GM12891 (cell line): ENCODE measurements around the gene NAA80.

Experiments
- PAX5 ChIP-seq: IDR thresholded peaks from 2 replicates; pipeline ENCODE4 v1.6.1; 2011; ENCODE audit warnings: low read length, moderate library complexity, mild to moderate bottlenecking; ENCODE audit not compliant: insufficient read depth, severe bottlenecking
- POLR2A ChIP-seq: IDR thresholded peaks from 2 replicates; pipeline ENCODE4 v1.6.1; 2011; ENCODE audit warnings: low read depth, low read length, control low read depth
- POLR2AphosphoS5 ChIP-seq: IDR thresholded peaks from 2 replicates; pipeline ENCODE4 v1.6.1; 2011; ENCODE audit warnings: low read depth, low read length, control low read depth
- POU2F2 ChIP-seq: IDR thresholded peaks from 2 replicates; pipeline ENCODE4 v1.6.1; 2011; ENCODE audit warnings: low read depth, mild to moderate bottlenecking, control low read depth, low read length, moderate library complexity
- SPI1 ChIP-seq: IDR thresholded peaks from 2 replicates; pipeline ENCODE4 v1.6.1; 2011; ENCODE audit warnings: low read depth, low read length, control low read depth
- TAF1 ChIP-seq: IDR thresholded peaks from 2 replicates; pipeline ENCODE4 v1.6.1; 2011; ENCODE audit warnings: low read depth, low read length, control low read depth

DNA sequence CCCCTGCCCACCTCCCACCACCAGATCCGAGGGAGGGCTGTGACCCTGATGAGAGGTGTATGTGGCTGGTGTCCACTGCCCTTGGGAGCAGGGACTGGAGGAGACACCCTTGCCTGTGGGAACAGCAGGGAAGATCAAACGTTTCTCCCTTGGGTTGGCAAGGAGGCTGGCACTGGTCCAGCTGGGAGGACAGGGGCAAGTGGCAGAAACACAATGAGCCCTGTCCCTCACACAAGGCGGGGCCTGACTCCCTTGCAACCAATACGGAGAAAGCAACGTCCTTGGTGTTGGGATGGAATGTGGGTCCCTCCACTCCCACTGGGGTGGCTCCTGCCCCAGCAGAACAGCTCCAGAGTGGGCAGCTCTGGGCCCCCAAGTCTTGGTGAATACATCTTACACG lies 18.1 kb upstream of the NAA80 start:
- TF ChIP-seq POLR2AphosphoS5 (no peak), POLR2A (no peak), TAF1 (no peak), SPI1 (no peak), POU2F2 (no peak), PAX5 (no peak)
